HL-60 (cell line): ENCODE results near the gene CCDC197.

Experiments used
- DNase-seq, 2 experiments: peaks; one replicate each; pipeline ENCODE4 v3.0.0-alpha.2; 2010 to 2020; ENCODE audit warnings: low read depth in 1 of 2, low spot score in 1 of 2
- H3K27ac ChIP-seq: fragments of 250-450 bp; sonication (Bioruptor Pico); replicated peaks from 2 replicates; pipeline ENCODE4 v1.5.1; 2020; ENCODE audit warnings: mild to moderate bottlenecking, moderate library complexity
- H3K27me3 ChIP-seq: fragments of 250-450 bp; sonication (Bioruptor Pico); 2 replicates; pipeline ENCODE4 v1.5.1; 2021; ENCODE audit warnings: mild to moderate bottlenecking, moderate library complexity; ENCODE audit not compliant: insufficient read depth, poor library complexity, severe bottlenecking
- H3K4me3 ChIP-seq: replicated peaks from 2 replicates; pipeline ENCODE4 v1.5.1; 2011; ENCODE audit warnings: mild to moderate bottlenecking, control low read depth, low read length; ENCODE audit not compliant: insufficient read depth
- GABPA ChIP-seq: IDR thresholded peaks from 2 replicates; pipeline ENCODE4 v1.6.1; 2012; ENCODE audit warnings: low read depth
- POLR2AphosphoS5 ChIP-seq: IDR thresholded peaks from 2 replicates; pipeline ENCODE4 v1.6.1; 2012; ENCODE audit warnings: low read depth
- SPI1 ChIP-seq: IDR thresholded peaks from 2 replicates; pipeline ENCODE4 v1.6.1; 2012; ENCODE audit warnings: low read depth, mild to moderate bottlenecking, borderline replicate concordance
- TF ChIP-seq, protein P1 (sequence below): IDR thresholded peaks from one replicate; pipeline ENCODE4 v1.5.1; 2011; ENCODE audit warnings: low read length, control low read depth, inconsistent platforms; ENCODE audit not compliant: insufficient read depth
- TF ChIP-seq, protein P2 (sequence below): IDR thresholded peaks from 2 replicates; pipeline ENCODE4 v1.6.1; 2012; ENCODE audit warnings: low read depth; ENCODE audit not compliant: insufficient replicate concordance

Gene CCDC197

DNA sequence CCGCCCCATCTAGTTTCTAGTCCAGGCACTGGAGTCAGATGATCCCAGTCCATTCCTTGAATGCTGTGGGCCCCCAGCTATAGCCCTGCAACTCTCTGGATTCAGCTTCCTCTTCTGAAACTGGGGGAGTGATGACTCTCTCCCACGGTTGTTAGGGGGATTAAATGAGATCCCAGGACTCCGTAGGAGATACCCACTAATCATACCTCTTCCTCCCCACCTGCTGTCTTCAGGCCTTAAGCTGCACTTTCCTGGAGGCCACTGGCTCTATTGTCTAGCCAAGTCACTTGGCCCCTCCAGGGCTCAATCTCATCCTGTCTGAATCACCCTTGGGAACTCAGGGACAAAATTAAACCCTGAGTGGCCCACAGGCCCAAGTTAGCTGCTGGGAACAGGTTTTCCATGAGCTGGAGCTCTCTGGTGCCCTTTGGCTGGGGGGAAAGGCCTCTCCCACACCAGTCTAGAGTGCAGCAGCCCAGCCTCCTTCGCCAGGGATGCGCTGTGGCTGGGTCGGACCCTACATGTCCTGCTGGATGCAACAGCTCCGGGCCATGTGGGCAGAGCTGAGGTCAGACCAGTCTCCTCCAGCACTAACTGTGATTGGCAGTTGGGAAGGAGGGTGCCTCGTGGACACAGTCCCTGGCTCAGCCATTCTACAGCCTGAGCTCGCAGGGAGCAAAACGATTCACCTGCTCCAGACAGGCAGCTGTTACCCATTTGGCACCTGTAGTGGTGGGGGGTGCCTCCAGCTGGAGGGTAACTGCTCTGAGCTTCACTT lies 14.7 kb upstream of the CCDC197 start:
- peaks cover 3% of the 10 kb centered on the region for H3K27me3 ChIP-seq
- H3K4me3 ChIP-seq: no peak overlapping the region
- no peak overlapping the region for H3K27ac ChIP-seq
- TF ChIP-seq, protein P1, sequence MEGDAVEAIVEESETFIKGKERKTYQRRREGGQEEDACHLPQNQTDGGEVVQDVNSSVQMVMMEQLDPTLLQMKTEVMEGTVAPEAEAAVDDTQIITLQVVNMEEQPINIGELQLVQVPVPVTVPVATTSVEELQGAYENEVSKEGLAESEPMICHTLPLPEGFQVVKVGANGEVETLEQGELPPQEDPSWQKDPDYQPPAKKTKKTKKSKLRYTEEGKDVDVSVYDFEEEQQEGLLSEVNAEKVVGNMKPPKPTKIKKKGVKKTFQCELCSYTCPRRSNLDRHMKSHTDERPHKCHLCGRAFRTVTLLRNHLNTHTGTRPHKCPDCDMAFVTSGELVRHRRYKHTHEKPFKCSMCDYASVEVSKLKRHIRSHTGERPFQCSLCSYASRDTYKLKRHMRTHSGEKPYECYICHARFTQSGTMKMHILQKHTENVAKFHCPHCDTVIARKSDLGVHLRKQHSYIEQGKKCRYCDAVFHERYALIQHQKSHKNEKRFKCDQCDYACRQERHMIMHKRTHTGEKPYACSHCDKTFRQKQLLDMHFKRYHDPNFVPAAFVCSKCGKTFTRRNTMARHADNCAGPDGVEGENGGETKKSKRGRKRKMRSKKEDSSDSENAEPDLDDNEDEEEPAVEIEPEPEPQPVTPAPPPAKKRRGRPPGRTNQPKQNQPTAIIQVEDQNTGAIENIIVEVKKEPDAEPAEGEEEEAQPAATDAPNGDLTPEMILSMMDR: no peak
- TF ChIP-seq, protein P2, sequence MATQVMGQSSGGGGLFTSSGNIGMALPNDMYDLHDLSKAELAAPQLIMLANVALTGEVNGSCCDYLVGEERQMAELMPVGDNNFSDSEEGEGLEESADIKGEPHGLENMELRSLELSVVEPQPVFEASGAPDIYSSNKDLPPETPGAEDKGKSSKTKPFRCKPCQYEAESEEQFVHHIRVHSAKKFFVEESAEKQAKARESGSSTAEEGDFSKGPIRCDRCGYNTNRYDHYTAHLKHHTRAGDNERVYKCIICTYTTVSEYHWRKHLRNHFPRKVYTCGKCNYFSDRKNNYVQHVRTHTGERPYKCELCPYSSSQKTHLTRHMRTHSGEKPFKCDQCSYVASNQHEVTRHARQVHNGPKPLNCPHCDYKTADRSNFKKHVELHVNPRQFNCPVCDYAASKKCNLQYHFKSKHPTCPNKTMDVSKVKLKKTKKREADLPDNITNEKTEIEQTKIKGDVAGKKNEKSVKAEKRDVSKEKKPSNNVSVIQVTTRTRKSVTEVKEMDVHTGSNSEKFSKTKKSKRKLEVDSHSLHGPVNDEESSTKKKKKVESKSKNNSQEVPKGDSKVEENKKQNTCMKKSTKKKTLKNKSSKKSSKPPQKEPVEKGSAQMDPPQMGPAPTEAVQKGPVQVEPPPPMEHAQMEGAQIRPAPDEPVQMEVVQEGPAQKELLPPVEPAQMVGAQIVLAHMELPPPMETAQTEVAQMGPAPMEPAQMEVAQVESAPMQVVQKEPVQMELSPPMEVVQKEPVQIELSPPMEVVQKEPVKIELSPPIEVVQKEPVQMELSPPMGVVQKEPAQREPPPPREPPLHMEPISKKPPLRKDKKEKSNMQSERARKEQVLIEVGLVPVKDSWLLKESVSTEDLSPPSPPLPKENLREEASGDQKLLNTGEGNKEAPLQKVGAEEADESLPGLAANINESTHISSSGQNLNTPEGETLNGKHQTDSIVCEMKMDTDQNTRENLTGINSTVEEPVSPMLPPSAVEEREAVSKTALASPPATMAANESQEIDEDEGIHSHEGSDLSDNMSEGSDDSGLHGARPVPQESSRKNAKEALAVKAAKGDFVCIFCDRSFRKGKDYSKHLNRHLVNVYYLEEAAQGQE: no peak
- TF ChIP-seq GABPA (no peak), SPI1 (no peak), POLR2AphosphoS5 (no peak)
- no peak for DNase-seq

DNA sequence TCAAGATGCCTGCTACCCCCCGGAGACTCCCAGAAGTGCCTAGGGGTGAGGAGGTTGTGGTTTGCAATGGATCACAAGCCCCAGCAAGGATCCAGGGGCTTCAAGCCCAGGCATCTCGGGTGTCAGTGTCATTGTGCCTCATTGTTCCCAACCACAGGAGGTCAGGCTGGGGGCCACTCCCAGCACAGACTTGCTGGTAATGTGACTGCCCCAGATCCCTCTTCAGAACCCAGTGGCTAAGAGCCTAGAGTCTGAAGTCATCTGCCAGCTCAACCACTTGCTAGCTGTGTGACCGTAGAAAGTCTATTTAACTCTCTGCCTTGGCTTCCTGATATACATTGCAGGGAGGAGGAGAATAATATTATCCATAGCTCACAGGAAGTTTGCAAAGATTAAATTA lies 13.0 kb upstream of the CCDC197 start:
- no peak overlapping the region for H3K27ac ChIP-seq
- no peak for DNase-seq
- no peak overlapping the region for H3K4me3 ChIP-seq
- no peak for TF ChIP-seq GABPA
- TF ChIP-seq, protein P2: no peak
- H3K27me3 ChIP-seq: peaks cover 4% of the 10 kb centered on the region

DNA sequence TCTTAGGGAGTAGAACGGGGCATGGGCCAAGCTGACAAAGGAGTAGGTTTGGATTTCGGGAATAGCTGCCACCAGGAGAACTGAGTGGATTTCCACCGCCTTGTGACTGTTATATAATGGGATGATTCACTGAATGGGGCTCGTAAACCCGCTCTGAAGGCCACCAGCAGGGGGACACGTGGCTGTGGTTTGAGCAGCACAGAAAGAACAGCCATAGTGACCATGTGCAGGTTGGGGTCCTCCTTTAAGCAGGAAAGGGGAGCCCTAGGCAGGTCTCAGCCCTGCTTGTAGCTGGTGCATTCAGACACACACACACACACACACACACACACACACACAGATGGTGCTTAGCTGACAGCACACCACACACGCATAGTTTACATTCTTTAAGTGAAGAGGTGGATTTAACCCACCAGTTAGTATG lies 12.1 kb upstream of the CCDC197 start:
- TF ChIP-seq, protein P1: peak; percentile 26
- no peak for TF ChIP-seq SPI1
- DNase-seq: peak in 1 of 2 experiments; percentile 14
- no peak overlapping the region for H3K27ac ChIP-seq
- peaks cover 4% of the 10 kb centered on the region for H3K27me3 ChIP-seq
- no peak overlapping the region for H3K4me3 ChIP-seq

DNA sequence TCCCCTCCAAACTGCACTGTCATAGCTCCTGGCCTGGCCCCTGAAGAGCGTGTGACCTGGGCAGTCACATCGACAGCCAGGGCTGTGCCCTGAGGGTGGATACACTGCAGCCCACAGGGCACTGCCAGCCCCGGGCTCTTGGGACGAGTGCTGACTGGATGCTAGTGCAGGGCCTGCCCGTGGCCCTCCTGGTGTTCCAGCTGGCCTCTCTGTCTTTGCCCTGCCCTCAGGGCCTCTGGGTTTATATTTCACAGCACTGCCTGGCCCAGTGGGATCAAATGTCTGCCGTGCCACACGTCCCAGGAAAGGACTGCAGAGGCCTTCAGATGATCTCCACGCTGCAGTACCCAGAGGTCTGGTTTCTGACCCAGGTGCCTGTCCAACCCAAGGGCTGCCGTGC lies 10.1 kb upstream of the CCDC197 start:
- DNase-seq: no peak
- Histone ChIP-seq H3K4me3 (no peak overlapping the region), H3K27ac (no peak overlapping the region), H3K27me3 (peaks cover 7% of the 10 kb centered on the region)
- TF ChIP-seq POLR2AphosphoS5: no peak

DNA sequence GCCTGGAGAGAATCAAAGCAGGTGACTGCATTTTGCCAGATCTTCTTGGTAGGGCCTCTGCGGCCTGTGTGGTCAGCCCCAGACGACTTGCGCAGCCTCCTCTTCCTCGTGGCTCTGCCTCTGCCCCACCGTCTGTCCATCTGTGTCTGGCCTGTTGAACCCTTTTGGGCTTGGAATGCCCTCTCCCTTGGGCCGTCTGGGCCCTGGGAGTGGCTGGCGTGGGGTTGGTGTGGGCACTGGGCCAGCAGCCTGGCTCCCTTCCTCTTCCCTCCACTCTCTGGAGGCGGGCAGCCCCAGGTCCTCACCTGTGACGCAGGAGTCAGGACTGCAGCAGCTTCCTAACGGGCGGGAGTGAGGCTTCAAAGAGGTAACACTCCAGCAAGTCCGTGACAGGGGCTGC lies 9.7 kb upstream of the CCDC197 start:
- no peak overlapping the region for H3K4me3 ChIP-seq
- H3K27ac ChIP-seq: no peak overlapping the region
- H3K27me3 ChIP-seq: peaks cover 9% of the 10 kb centered on the region
- TF ChIP-seq, protein P1: no peak
- no peak for TF ChIP-seq SPI1
- TF ChIP-seq POLR2AphosphoS5: no peak
- TF ChIP-seq GABPA: no peak
- TF ChIP-seq, protein P2: no peak
- DNase-seq: no peak
